Measurements from ENCODE around the gene MACROD1.

Gene MACROD1

GRCh38 chr11:64029773-64030172 lies 136.1 kb downstream of the MACROD1 start:
- no peak for DNase-seq

GRCh38 chr11:64028398-64029115 lies 137.4 kb downstream of the MACROD1 start:
- peak; percentile 19 for DNase-seq

- no peak for DNase-seq
These were observed 138.1 kb downstream of the MACROD1 start for GRCh38 chr11:64027651-64028397.

- DNase-seq: no peak
These were observed 139.2 kb downstream of the MACROD1 start for GRCh38 chr11:64026575-64027205.

GRCh38 chr11:64025205-64025604 lies 140.7 kb downstream of the MACROD1 start:
- DNase-seq: no peak

GRCh38 chr11:64023712-64024710 lies 141.9 kb downstream of the MACROD1 start:
- DNase-seq: no peak

- DNase-seq: no peak
These were observed 143.7 kb downstream of the MACROD1 start for GRCh38 chr11:64022125-64022784.

- DNase-seq: no peak
These were observed 144.2 kb downstream of the MACROD1 start for GRCh38 chr11:64021757-64022093.

- no peak for DNase-seq
These were observed 144.7 kb downstream of the MACROD1 start for GRCh38 chr11:64020976-64021756.

GRCh38 chr11:64019106-64020037 lies 146.5 kb downstream of the MACROD1 start:
- DNase-seq: no peak

- DNase-seq: no peak
These were observed 147.6 kb downstream of the MACROD1 start for GRCh38 chr11:64018310-64018709.

- no peak for DNase-seq
These were observed 148.0 kb downstream of the MACROD1 start for GRCh38 chr11:64017945-64018224.

- no peak for DNase-seq
These were observed 149.7 kb downstream of the MACROD1 start for GRCh38 chr11:64015935-64016845.

- DNase-seq: no peak
These were observed 150.4 kb downstream of the MACROD1 start for GRCh38 chr11:64015510-64015909.

- DNase-seq: no peak
These were observed 151.6 kb downstream of the MACROD1 start for GRCh38 chr11:64014356-64014755.

- DNase-seq: no peak
These were observed 152.6 kb downstream of the MACROD1 start for GRCh38 chr11:64013141-64013896.

GRCh38 chr11:64011371-64011770 lies 154.5 kb downstream of the MACROD1 start:
- DNase-seq: no peak

GRCh38 chr11:64010783-64011182 lies 155.1 kb downstream of the MACROD1 start:
- DNase-seq: no peak

- DNase-seq: no peak
These were observed 156.2 kb downstream of the MACROD1 start for GRCh38 chr11:64009710-64010109.
